Measurements from ENCODE around the gene GATA2.

DNA sequence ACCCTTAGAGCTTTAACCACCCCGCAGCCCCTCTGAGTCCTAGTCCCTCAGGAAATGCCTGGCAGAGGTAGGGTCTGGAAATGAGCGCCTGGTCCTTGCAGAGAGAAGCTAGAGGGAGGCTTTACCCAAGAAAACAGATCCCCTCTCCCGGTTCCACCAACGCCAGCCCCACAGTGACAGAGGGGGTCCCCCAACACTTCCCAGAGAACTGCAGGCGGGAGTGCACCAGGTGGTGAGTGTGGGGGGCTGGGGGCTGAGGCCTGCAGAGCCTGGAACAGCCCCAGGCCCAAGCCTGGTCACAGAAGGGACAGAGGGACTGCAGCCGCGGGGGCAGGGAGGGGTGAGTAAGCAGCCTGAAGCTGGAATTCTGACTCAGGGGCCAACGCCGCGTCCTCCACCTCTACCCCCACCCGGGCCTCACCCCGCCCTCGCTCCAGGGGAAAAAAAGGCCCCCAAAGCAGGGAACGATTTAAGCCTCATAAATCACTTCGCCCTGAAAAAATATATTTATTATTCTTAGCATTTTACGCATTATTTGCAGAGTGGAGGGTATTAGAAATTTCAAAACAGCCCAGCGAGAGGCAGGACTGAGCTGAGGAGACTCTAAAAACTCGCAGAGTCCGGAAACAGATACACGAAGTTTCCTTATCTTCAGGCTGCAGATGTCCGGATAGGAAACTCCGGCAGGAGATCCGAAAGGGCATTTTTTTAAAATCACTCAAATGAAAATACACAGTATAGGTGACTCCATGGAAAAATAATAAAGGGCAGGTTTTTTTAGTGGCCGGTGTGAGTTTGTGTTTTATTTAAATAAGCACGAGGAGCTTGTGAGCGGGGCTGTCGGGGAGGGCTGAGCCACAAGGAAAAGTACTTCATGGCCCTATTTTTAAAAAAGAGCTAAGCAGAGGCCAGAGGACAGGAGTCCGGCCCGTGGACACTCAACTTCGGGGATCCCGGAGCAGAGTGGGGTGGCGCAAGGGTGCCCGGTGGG lies 10.0 kb downstream of the GATA2 start:
- TF ChIP-seq, protein P1, sequence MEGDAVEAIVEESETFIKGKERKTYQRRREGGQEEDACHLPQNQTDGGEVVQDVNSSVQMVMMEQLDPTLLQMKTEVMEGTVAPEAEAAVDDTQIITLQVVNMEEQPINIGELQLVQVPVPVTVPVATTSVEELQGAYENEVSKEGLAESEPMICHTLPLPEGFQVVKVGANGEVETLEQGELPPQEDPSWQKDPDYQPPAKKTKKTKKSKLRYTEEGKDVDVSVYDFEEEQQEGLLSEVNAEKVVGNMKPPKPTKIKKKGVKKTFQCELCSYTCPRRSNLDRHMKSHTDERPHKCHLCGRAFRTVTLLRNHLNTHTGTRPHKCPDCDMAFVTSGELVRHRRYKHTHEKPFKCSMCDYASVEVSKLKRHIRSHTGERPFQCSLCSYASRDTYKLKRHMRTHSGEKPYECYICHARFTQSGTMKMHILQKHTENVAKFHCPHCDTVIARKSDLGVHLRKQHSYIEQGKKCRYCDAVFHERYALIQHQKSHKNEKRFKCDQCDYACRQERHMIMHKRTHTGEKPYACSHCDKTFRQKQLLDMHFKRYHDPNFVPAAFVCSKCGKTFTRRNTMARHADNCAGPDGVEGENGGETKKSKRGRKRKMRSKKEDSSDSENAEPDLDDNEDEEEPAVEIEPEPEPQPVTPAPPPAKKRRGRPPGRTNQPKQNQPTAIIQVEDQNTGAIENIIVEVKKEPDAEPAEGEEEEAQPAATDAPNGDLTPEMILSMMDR (IDR thresholded peaks at IDR 0.05), result no peak
- peak; percentile 24 for TF ChIP-seq POLR2AphosphoS5 (IDR thresholded peaks at IDR 0.05)
- no peak for TF ChIP-seq POLR2A (IDR thresholded peaks at IDR 0.05)
- no peak for TF ChIP-seq EP300 (IDR thresholded peaks at IDR 0.05)

Measured in gastroesophageal sphincter (tissue), 3 donors.